ENCODE data around the gene UBE2D1.

UBE2D1 gene

DNA sequence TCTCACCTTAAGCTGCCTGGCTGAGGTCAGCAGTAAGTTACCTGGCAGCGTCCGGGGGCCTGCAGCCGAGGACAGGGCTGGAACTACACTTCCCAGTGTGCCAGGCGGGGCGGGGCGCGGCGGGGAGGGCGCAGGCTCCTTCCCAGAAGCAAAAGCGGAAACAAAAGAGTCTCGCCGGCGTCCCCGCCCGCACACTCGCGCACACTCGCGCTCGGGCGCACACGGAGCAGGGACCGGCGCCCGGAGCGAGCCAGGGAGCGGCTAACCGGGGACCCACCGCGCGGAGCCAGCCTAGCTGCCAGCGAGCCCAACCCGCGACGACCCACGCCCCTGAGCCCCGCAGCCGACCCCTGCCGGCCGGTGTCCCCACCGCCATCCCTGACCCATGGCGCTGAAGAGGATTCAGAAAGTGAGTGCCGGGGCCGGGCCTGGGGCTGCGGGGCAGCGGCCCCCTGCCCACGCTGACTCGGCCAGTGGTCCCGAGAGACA lies at the start of gene UBE2D1:
UBE2D1 (plus strand) TSS at position 190 of the 489 bp plus-strand sequence; CDS start at position 386, 196 bp downstream.
- DNase-seq, result peak; percentile 79 to 84

GRCh38 chr10:58291538-58292174 lies 43.1 kb upstream of the UBE2D1 start:
- no peak for DNase-seq

GRCh38 chr10:58293989-58294388 lies 40.8 kb upstream of the UBE2D1 start:
- DNase-seq, result no peak

DNA sequence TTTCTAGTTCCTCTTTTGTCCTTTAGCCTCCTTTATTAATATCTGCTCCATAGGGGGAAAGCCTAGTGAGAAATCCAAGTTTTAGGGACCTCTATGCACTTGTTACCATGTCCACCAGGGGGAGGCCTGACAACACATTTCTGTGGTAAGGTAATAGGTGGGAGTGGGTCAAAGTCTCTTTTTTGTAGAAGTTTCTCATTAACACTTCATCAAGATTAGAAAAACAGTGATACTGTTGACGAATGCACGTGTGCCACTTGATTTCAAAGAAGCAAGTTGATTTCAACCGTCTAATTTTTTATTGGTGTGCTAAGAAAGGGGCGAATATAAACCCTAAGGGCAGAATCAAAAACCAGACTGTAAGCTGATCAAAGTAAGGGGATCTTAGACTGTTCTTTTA lies 35.2 kb upstream of the UBE2D1 start:
- peak; percentile 45 to 47 for DNase-seq

- no peak for DNase-seq
Observed at GRCh38 chr10:58300676-58301075, 34.1 kb upstream of the UBE2D1 start.

GRCh38 chr10:58302254-58302653 lies 32.6 kb upstream of the UBE2D1 start:
- no peak for DNase-seq

DNA sequence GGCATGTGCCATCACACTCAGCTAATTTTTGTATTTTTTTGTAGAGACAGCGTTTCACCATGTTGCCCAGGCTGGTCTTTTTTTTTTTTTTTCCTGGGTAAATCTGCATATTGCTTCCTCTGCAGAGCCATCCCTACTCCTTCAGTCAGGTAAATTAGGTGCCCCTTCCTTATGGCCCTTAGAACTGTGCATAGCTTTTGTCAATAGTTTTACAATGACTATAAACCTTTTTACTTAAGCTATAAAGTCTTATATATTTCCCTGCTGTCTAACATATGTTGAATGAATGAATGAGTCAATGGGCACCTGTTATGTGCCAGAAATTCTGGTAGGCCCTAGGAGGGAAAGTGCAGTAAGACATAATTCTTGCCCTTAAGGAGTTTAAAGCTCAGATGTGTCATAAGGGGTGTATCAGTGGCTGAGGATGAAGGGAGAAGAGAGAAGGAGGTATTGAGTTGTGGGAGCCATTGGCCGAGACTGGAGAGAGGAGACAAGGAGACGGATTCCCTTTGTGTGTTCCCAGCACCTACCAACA lies 30.6 kb upstream of the UBE2D1 start:
- DNase-seq, result no peak

DNA sequence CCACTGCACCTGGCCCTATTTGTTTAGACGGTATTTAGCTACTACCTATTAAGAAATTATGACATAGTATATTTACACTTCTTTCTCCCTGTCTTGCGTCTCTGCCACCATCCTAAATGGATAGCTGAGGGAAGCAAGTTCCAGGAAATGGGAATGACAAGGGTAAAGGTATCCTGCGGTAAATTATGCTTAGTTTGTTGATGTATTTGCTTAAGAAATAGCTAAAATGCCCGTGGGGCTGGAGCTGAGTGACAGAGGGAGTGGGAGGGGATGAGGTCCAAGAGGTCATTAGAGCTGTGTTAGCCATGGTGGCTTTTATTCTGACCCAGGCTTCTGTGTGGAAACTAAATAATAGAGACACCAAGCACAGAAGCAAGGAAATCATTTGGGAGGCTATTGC lies 29.0 kb upstream of the UBE2D1 start:
- no peak for DNase-seq

- no peak for DNase-seq
Observed at GRCh38 chr10:58307676-58308075, 27.1 kb upstream of the UBE2D1 start.

- DNase-seq, result no peak
Observed at GRCh38 chr10:58311026-58311425, 23.8 kb upstream of the UBE2D1 start.

DNA sequence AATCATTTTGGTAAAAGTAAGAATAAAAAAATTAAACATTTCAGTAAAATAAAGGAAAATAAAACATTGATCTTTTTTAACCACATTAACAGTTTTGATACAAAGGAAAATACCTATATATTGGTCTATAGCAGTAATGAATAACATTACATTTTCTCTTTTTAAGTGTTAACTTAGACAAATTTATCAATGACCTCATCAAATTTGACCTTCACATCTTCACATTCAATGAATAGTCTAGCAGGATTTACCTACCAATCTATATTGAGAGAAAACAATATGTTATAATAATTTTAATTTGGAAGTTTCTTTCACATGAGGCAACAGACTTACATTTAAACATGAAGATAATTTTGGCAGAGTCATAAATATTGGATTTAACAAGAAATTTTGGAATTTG lies 17.9 kb upstream of the UBE2D1 start:
- no peak for DNase-seq

DNA sequence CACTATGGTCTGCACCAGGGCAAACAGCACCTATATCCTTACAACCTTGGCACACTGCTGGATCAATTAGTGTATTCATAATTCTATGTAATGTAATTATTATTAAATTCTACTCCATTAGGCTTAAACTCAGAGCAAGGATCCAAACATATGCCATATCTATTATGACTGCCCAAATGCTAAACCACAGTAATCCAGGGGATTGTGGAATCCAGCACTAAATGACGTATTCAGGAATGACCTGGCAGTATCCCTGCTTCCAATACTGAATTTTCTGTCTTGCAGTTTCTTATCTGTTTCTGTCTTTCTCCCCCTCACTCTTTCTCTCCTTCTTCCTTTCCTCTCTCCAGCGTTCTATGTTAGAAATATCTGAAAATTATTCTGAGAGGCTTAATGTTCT lies 16.5 kb upstream of the UBE2D1 start:
- DNase-seq, result no peak

GRCh38 chr10:58319599-58319998 lies 15.2 kb upstream of the UBE2D1 start:
- no peak for DNase-seq

- no peak for DNase-seq
Observed at GRCh38 chr10:58320351-58321049, 14.3 kb upstream of the UBE2D1 start.

- no peak for DNase-seq
Observed at GRCh38 chr10:58322072-58322834, 12.6 kb upstream of the UBE2D1 start.

DNA sequence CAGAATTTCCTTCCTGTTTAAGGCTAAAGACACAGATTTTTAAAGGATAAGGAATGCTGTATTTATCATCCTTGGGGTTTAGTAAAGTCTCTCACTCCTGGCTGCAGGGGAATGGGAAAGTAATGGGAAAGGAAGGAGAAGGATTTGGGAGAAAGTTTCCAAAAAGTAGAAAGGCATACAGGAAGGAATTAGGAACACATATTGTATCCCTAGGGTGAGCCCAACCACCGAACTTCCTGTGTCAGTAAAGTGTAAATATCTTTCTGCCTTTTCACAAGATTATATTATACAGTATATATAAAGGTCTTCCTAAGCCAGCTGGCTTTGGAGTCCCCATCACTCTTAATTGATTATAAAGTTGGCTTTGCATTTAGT lies 12.0 kb upstream of the UBE2D1 start:
- no peak for DNase-seq

GRCh38 chr10:58326967-58327381 lies 7.8 kb upstream of the UBE2D1 start:
- no peak for DNase-seq

- DNase-seq, result no peak
Observed at GRCh38 chr10:58328233-58328632, 6.6 kb upstream of the UBE2D1 start.

- no peak for DNase-seq
Observed at GRCh38 chr10:58330431-58330830, 4.4 kb upstream of the UBE2D1 start.

- no peak for DNase-seq
Observed at GRCh38 chr10:58331646-58332045, 3.2 kb upstream of the UBE2D1 start.

GRCh38 chr10:58335306-58336005 lies 650 bp downstream of the UBE2D1 start:
- peak in 1 of 2 donors; percentile 7 for DNase-seq

- no peak for DNase-seq
Observed at GRCh38 chr10:58336242-58336641, 1.4 kb downstream of the UBE2D1 start.

DNA sequence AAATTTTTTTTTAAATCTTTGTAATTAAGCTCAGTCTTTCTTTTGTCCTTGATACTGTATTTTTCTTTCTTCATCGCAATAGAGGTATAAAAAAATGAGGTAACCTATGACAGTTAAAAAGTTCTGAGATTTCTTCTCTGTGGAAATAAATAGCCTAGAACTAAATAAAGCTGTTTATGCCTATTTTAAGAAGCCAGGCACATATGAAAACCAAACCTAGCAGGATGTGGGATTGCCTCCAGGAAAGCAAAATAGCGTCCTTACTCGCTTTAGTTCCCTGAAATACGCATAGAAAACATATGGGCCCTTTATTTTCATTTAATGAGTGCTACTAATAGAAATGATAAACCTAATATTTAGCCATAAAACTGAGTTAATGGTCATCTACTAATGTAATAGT lies 6.6 kb downstream of the UBE2D1 start:
- DNase-seq, result no peak

Measured in stimulated activated CD4-positive, alpha-beta T cell treated with anti-CD3 and anti-CD28 coated beads, Interleukin-2, amount 100 ng/mL, for 48 hours (primary cell).